CD14-positive monocyte (primary cell): Measurements from ENCODE around the gene NBAS. TPM values are rescaled to one million over a fixed set of nuclear protein-coding genes. Genes with fewer than 3 reads are reported as not detected.
"Not testable (repeated sequence)": the region's sequence is repeated elsewhere in the genome, so short reads cannot be mapped to it uniquely, and the experiment has no call there.

Experiments used
- DNase-seq, 3 donors: peaks; one replicate each; pipeline ENCODE4 v3.0.0-alpha.2; 2011 to 2022
- H2AFZ ChIP-seq: 2 replicates; pipeline ENCODE4 v1.6.0; 2012; ENCODE audit warnings: mild to moderate bottlenecking, low read depth, low read length, inconsistent platforms; ENCODE audit not compliant: insufficient read depth, poor library complexity, severe bottlenecking
- H3K27ac ChIP-seq, 2 donors: 1 replicate in 1 of 2; 2 replicates in 1 of 2; pipeline ENCODE4 v1.5.1; 2012 to 2013; ENCODE audit warnings: low read length in 2 of 2, control low read depth in 1 of 2, inconsistent platforms in 1 of 2, low read depth in 1 of 2, mild to moderate bottlenecking in 1 of 2
- H3K27me3 ChIP-seq, 2 donors: one replicate each; pipeline versions ENCODE4 v1.6.0 to v1.6.1; 2011 to 2013; ENCODE audit warnings: low read length in 2 of 2; ENCODE audit not compliant: control insufficient read depth in 2 of 2, insufficient read depth in 2 of 2
- H3K36me3 ChIP-seq, 2 donors: replicated peaks in 1 of 2; 1 replicate in 1 of 2; 2 replicates in 1 of 2; pipeline versions ENCODE4 v1.5.1 to v1.6.1; 2012 to 2013; ENCODE audit warnings: low read length in 2 of 2, control low read depth in 1 of 2, inconsistent platforms in 1 of 2, mild to moderate bottlenecking in 1 of 2; ENCODE audit not compliant: insufficient read depth in 2 of 2, control insufficient read depth in 1 of 2
- H3K4me1 ChIP-seq, 2 donors: 1 replicate in 1 of 2; 2 replicates in 1 of 2; pipeline versions ENCODE4 v1.5.1 to v1.6.1; 2012 to 2013; ENCODE audit warnings: low read length in 2 of 2, control low read depth in 1 of 2, inconsistent platforms in 1 of 2, mild to moderate bottlenecking in 1 of 2, moderate library complexity in 1 of 2; ENCODE audit not compliant: insufficient read depth in 2 of 2, control insufficient read depth in 1 of 2
- H3K4me2 ChIP-seq: replicated peaks from 2 replicates; pipeline ENCODE3; 2012; ENCODE audit warnings: low read length, moderate library complexity, mild to moderate bottlenecking; ENCODE audit not compliant: poor library complexity, severe bottlenecking; ENCODE audit errors: extremely low read depth
- H3K4me3 ChIP-seq, 3 experiments: fragments of 200-600 bp in 1 of 3; sonication (generic) in 1 of 3; replicated peaks in 1 of 3; 1 replicate in 2 of 3; 2 replicates in 1 of 3; pipeline ENCODE4 v1.5.1; 2011 to 2013; ENCODE audit warnings: low read length in 3 of 3, mild to moderate bottlenecking in 3 of 3, control low read depth in 2 of 3, low read depth in 2 of 3, inconsistent platforms in 1 of 3, moderate library complexity in 1 of 3
- H3K79me2 ChIP-seq: 2 replicates; pipeline ENCODE4 v1.6.0; 2012; ENCODE audit warnings: mild to moderate bottlenecking, control low read depth, inconsistent platforms, low read length, moderate library complexity; ENCODE audit not compliant: insufficient read depth
- H3K9ac ChIP-seq: 2 replicates; pipeline ENCODE4 v1.6.0; 2017; ENCODE audit warnings: low read length, mild to moderate bottlenecking; ENCODE audit not compliant: insufficient read depth, poor library complexity, severe bottlenecking
- H3K9me3 ChIP-seq, 2 donors: replicated peaks in 1 of 2; 1 replicate in 1 of 2; 2 replicates in 1 of 2; pipeline versions ENCODE4 v1.5.1 to v1.6.1; 2012 to 2013; ENCODE audit warnings: low read length in 2 of 2, control low read depth in 1 of 2; ENCODE audit not compliant: control insufficient read depth in 1 of 2, insufficient read depth in 1 of 2
- H4K20me1 ChIP-seq: 2 replicates; pipeline ENCODE4 v1.6.0; 2012; ENCODE audit warnings: mild to moderate bottlenecking, low read length, control low read depth, moderate library complexity; ENCODE audit not compliant: insufficient read depth
- H3K27ac Mint-ChIP-seq, 7 donors: one replicate each; pipeline ENCODE4 v1.8.0; 2020; ENCODE audit warnings: mild to moderate bottlenecking in 7 of 7, mixed read lengths in 7 of 7, moderate library complexity in 6 of 7, inconsistent platforms in 2 of 7
- H3K27me3 Mint-ChIP-seq, 3 donors: one replicate each; pipeline ENCODE4 v1.8.0; 2021 to 2022; ENCODE audit warnings: low read depth in 3 of 3, mild to moderate bottlenecking in 3 of 3, mixed read lengths in 3 of 3, moderate library complexity in 3 of 3, inconsistent platforms in 1 of 3
- H3K36me3 Mint-ChIP-seq, 2 donors: one replicate each; pipeline ENCODE4 v1.8.0; 2020; ENCODE audit warnings: mixed read lengths in 2 of 2, inconsistent platforms in 1 of 2, mild to moderate bottlenecking in 1 of 2
- H3K4me1 Mint-ChIP-seq: one replicate; pipeline ENCODE4 v1.8.0; 2020; ENCODE audit warnings: mild to moderate bottlenecking, mixed read lengths
- H3K4me3 Mint-ChIP-seq, 2 donors: one replicate each; pipeline ENCODE4 v1.8.0; 2020; ENCODE audit warnings: mild to moderate bottlenecking in 2 of 2, mixed read lengths in 2 of 2, moderate library complexity in 1 of 2
- H3K9me3 Mint-ChIP-seq, 7 donors: one replicate each; pipeline ENCODE4 v1.8.0; 2020 to 2022; ENCODE audit warnings: mixed read lengths in 7 of 7, mild to moderate bottlenecking in 6 of 7, moderate library complexity in 6 of 7, inconsistent platforms in 2 of 7
- CTCF ChIP-seq: fragments of 200-600 bp; IDR thresholded peaks from one replicate; pipeline ENCODE4 v1.8.0; 2022; ENCODE audit warnings: antibody characterized with exemption, mild to moderate bottlenecking
- WGBS: methylation state at CpG from one replicate; pipeline ENCODE4 v1.1.5; 2013; ENCODE audit warnings: missing lambda C conversion rate; ENCODE audit not compliant: insufficient coverage; 5-methylcytosine and 5-hydroxymethylcytosine counted together
- intact Hi-C, 2 donors: fragments of 100-400 bp; cut with micrococcal nuclease; formaldehyde crosslinking; loops; one replicate each; pipeline versions ENCODE4 v1.15.0 to v1.15.1; 2023
- polyA plus RNA-seq, 3 donors: library from polyadenylated mRNA; depleted of rRNA in 1 of 3; unstranded in 2 of 3; stranded (reverse) in 1 of 3; fragments of 300-500 nt in 2 of 3; fragments of >200 nt in 1 of 3; fragmentation: Illumina TruSeq in 2 of 3; gene quantifications; 1 replicate in 2 of 3; 2 replicates in 1 of 3; pipeline ENCODE4 v1.2.3, GENCODE V29; 2012 to 2021

The NBAS gene
- polyA plus RNA-seq, 3 donors, result 8.9 to 10.9 (median 8.9) TPM

GRCh38 chr2:15543541-15543940 is 17.6 kb downstream of the NBAS start:
- DNase-seq, result no peak
- TF ChIP-seq CTCF, result no peak
- peaks cover 7 to 27% of the 10 kb centered on the region in 2 donors for H3K36me3 ChIP-seq
- intact Hi-C loops, result no loop called here
- WGBS, result 100% methylated on average over 1 of the region's 6 CpGs
- H2AFZ ChIP-seq, result no peak overlapping the region
- H3K27me3 ChIP-seq, result no peaks in the 10 kb centered on the region
- no peaks in the 10 kb centered on the region for H3K27me3 Mint-ChIP-seq
- no peaks in the 10 kb centered on the region for H4K20me1 ChIP-seq
- H3K79me2 ChIP-seq, result no peaks in the 10 kb centered on the region
- H3K9me3 Mint-ChIP-seq, result peaks cover 0 to 8% (median 0%) of the 10 kb centered on the region in 7 donors
- peaks cover 20 to 24% of the 10 kb centered on the region in 2 donors for H3K36me3 Mint-ChIP-seq
- H3K27ac Mint-ChIP-seq, result no peak overlapping the region
- peaks cover 10% of the 10 kb centered on the region for H3K4me1 Mint-ChIP-seq
- H3K4me1 ChIP-seq, result no peaks in the 10 kb centered on the region
- no peak overlapping the region for H3K4me3 ChIP-seq
- H3K4me2 ChIP-seq, result no peak overlapping the region
- H3K4me3 Mint-ChIP-seq, result no peak overlapping the region
- no peak overlapping the region for H3K27ac ChIP-seq
- no peak overlapping the region for H3K9ac ChIP-seq
- H3K9me3 ChIP-seq, result no peaks in the 10 kb centered on the region

- WGBS, result 100% methylated on average over 2 of the region's 3 CpGs
- peaks cover 6 to 26% of the 10 kb centered on the region in 2 donors for H3K36me3 ChIP-seq
- H3K4me1 ChIP-seq, result no peaks in the 10 kb centered on the region
- H3K79me2 ChIP-seq, result no peaks in the 10 kb centered on the region
- Mint-ChIP-seq H3K36me3 (peaks cover 18 to 26% of the 10 kb centered on the region in 2 donors), H3K27ac (no peak overlapping the region), H3K27me3 (no peaks in the 10 kb centered on the region), H3K4me3 (no peak overlapping the region), H3K4me1 (peaks cover 10% of the 10 kb centered on the region), H3K9me3 (peaks cover 0 to 8% (median 0%) of the 10 kb centered on the region in 7 donors)
- no peak overlapping the region for H3K4me3 ChIP-seq
- no peak for TF ChIP-seq CTCF
- no peak overlapping the region for H3K4me2 ChIP-seq
- H3K27me3 ChIP-seq, result no peaks in the 10 kb centered on the region
- no peak overlapping the region for H2AFZ ChIP-seq
- H3K27ac ChIP-seq, result no peak overlapping the region
- no peak for DNase-seq
- H3K9me3 ChIP-seq, result no peaks in the 10 kb centered on the region
- no peaks in the 10 kb centered on the region for H4K20me1 ChIP-seq
- intact Hi-C loops, result no loop called here
- no peak overlapping the region for H3K9ac ChIP-seq
Observed at GRCh38 chr2:15543053-15543452, 18.1 kb downstream of the NBAS start.

GRCh38 chr2:15542269-15542668 is 18.9 kb downstream of the NBAS start:
- H3K36me3 ChIP-seq, result peaks cover 6 to 26% of the 10 kb centered on the region in 2 donors
- H4K20me1 ChIP-seq, H3K9me3 Mint-ChIP-seq, H3K79me2 ChIP-seq, H3K27ac Mint-ChIP-seq, H3K4me1 ChIP-seq, H3K4me3 ChIP-seq, H3K27me3 Mint-ChIP-seq, intact Hi-C loops, H3K27me3 ChIP-seq, H3K4me3 Mint-ChIP-seq, H3K9me3 ChIP-seq, H3K9ac ChIP-seq, H2AFZ ChIP-seq, H3K4me2 ChIP-seq, DNase-seq, H3K27ac ChIP-seq, H3K4me1 Mint-ChIP-seq: not testable (repeated sequence)
- peaks cover 16 to 26% of the 10 kb centered on the region in 2 donors for H3K36me3 Mint-ChIP-seq
- WGBS, result no CpG with 5 or more reads among the region's 6 CpGs
